B cell (primary cell): ENCODE data around the gene KAZN.

ENCODE experiments used
- EZH2 ChIP-seq: IDR thresholded peaks from 2 replicates; pipeline ENCODE4 v1.6.1; 2012; ENCODE audit warnings: borderline replicate concordance, low read depth, mild to moderate bottlenecking, moderate library complexity, low read length; ENCODE audit not compliant: insufficient read depth, poor library complexity, severe bottlenecking
- TF ChIP-seq, protein P1 (sequence below): fragments of 200-600 bp; IDR thresholded peaks from one replicate; pipeline ENCODE4 v1.8.0; 2022; ENCODE audit warnings: antibody characterized with exemption, mild to moderate bottlenecking

GRCh38 chr1:14915356-14916054 lies 317.0 kb downstream of the KAZN start:
- TF ChIP-seq, protein P1, sequence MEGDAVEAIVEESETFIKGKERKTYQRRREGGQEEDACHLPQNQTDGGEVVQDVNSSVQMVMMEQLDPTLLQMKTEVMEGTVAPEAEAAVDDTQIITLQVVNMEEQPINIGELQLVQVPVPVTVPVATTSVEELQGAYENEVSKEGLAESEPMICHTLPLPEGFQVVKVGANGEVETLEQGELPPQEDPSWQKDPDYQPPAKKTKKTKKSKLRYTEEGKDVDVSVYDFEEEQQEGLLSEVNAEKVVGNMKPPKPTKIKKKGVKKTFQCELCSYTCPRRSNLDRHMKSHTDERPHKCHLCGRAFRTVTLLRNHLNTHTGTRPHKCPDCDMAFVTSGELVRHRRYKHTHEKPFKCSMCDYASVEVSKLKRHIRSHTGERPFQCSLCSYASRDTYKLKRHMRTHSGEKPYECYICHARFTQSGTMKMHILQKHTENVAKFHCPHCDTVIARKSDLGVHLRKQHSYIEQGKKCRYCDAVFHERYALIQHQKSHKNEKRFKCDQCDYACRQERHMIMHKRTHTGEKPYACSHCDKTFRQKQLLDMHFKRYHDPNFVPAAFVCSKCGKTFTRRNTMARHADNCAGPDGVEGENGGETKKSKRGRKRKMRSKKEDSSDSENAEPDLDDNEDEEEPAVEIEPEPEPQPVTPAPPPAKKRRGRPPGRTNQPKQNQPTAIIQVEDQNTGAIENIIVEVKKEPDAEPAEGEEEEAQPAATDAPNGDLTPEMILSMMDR: peak; percentile 89
- no peak for TF ChIP-seq EZH2
